ENCODE data around the gene LRRC34.

Gene LRRC34, protein sequence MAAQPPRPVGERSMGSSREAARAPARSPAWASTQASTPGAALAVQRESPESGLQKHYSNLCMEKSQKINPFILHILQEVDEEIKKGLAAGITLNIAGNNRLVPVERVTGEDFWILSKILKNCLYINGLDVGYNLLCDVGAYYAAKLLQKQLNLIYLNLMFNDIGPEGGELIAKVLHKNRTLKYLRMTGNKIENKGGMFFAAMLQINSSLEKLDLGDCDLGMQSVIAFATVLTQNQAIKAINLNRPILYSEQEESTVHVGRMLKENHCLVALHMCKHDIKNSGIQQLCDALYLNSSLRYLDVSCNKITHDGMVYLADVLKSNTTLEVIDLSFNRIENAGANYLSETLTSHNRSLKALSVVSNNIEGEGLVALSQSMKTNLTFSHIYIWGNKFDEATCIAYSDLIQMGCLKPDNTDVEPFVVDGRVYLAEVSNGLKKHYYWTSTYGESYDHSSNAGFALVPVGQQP

GRCh38 chr3:169812332-169813235 lies at the start of gene LRRC34, which contains the start of gene LRRIQ4:
Gene LRRC34, minus strand, starts transcription at chr3:169812904. Its CDS starts 356 bp downstream, at chr3:169812548.
Gene LRRIQ4, plus strand, starts transcription at chr3:169812870. Its CDS starts 9,052 bp downstream, at chr3:169821922.
- no peak for DNase-seq

DNA sequence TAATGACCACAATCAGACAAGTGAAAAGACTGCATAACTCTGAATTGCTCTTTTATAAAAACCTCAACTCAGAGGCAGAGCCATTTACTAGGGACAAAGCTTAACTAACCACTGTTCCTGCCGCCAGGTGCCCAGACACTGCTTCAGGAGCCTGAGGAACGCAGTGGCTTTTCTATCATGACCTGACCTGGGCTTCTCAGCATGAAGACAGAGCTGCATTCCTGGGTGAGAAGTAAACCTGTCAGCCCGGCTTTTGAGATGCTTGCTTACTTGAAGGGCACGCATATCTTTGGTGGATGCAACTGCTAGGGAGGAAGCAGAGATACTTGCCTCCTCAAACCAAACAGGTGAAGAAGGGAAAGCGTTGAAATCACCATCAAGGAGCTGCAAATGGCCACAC lies 49.2 kb upstream of the LRRC34 start:
- no peak for DNase-seq

DNA sequence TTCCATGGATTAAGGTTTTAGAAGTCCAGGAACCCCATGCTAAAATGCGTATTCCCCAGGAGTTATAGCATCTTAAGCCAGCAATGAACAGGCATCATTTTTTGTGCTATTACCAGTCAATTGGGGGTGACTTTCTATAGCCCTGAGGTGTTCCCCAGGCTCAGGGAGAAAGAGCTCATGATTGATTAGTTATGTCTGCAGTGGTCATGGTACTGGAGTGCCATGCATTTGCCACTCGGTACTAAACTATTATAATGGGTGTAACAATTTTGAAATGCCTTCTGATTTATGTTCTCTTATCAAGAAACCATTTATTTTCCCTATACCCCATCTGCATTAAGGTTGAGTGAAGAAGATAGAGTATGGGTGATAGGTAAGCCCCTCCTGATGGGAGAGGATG lies 45.1 kb upstream of the LRRC34 start:
- no peak for DNase-seq

- DNase-seq, result no peak
Measured at GRCh38 chr3:169855514-169855913, 42.8 kb upstream of the LRRC34 start.

DNA sequence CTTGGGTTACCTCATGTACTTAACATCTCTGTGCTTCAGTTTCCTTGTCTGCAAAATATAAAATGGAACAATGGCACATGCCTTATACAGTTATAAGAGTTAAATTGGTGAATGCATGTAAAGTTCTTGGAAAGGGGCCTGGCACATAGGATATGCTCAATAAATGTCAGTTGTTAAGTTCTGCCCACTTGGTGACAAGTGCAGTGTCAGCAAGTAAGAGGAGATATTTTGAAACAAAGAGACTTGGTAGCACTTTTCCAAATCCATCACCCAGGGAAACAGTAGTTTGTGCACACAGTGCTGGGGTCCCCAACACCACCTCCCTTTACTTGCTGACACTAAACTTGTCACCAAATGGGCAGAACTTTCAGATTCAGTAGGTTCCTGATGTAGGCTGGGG lies 37.9 kb upstream of the LRRC34 start:
- no peak for DNase-seq

- DNase-seq, result no peak
Measured at GRCh38 chr3:169848741-169849140, 36.0 kb upstream of the LRRC34 start.

GRCh38 chr3:169847896-169848295 lies 35.2 kb upstream of the LRRC34 start:
- DNase-seq, result no peak

GRCh38 chr3:169846458-169847193 lies 33.9 kb upstream of the LRRC34 start:
- DNase-seq, result no peak

DNA sequence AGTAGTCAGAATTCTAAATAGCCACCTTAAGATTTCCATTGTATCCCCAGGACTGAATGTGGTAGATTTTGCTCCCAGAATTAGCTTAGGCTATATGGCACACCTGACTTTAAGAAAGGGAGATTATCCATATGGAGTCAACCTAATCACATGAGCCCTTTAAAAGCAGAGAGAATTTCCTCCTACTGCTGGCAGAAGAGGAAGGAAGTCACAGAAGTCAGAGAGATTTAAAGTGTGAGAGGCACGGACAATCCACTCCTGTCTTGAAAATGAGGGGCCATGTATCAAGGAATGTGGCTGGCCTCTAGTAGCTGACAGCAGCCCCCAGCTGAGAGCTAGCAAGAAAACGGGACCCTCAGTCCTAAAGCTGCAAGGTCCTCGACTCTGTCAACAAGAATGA lies 30.3 kb upstream of the LRRC34 start:
- no peak for DNase-seq

DNA sequence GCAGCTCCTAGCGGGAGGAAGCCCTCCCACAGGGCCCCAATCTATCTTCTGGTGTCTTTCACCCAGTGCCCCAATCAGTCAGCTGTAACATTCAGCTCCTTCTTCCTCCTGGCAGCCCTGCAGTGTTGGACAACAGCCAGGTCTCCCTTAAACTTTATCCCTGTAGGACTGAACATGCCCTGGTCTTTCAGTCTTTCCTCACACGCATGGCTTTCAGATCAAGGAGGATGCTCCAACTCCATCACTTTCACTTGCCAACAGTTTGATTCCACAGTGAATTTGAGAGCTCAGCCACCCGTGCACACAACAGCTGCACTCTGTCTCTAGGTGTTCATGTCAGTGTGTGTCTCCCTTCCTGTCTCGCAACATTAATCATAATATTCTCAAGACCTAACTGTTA lies 28.5 kb upstream of the LRRC34 start:
- DNase-seq, result no peak

GRCh38 chr3:169838511-169839030 lies 25.9 kb upstream of the LRRC34 start:
- no peak for DNase-seq

GRCh38 chr3:169836942-169837275 lies 24.2 kb upstream of the LRRC34 start:
- no peak for DNase-seq

DNA sequence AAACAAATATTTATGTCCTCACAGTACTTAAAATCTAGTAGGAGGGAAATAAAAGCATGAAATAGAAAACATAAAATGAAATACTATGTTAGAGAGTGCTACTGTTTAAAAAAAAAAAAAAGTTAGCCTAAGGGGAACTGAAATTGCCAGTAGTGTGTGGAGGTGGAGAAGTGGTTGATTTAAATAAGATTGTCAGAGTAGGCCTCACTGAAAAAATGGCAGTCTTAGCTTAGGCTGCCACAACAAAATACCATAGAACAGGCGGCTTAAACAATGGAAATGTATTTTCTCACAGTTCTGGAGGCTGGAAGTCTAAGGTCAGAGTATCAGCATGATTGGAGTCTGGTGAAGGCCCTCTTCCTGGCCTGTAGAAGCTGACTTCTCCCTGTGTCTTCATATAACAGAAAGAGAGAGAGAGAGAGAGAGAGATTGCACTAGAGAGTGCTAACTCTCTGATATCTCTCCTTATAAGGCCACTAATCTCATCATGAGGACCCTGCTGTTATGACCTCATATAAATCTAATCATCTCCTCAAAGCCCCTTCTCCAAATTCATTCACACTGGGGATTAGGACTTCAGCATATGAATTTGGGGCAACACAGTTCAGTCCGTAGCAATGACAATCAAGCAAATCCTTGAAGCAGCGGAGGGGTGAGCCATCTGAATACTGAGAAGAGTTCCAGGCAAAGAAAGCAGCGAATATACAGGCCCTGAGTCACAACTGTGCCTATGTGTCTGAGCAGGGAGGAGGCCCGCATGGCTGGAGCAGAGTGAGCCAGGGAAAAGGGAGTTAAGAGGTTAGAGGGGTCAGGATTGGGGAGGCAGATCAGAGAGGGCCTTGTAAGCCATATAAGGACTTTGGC lies 23.6 kb upstream of the LRRC34 start:
- DNase-seq, result no peak

- DNase-seq, result no peak
Measured at GRCh38 chr3:169835533-169835932, 22.8 kb upstream of the LRRC34 start.

DNA sequence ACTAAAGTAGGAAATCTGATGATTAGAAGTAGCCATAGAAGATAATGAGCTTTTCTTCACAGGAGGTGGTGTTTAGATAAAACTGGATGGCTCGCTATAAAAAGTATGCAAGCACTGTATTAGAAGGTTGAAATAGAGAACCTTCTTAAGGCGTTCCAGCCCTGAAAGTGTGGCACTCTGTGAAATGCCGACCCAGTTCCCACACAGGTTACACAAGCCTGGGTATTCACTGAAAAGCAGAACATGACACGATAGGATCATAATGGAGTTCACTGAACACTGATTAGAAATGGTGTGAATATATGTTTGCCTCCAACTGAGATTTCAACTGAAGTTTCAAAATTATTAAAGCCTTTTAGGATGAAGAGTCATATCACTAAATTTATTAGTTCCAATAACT lies 15.0 kb upstream of the LRRC34 start:
- no peak for DNase-seq

GRCh38 chr3:169825316-169825715 lies 12.6 kb upstream of the LRRC34 start:
- no peak for DNase-seq

DNA sequence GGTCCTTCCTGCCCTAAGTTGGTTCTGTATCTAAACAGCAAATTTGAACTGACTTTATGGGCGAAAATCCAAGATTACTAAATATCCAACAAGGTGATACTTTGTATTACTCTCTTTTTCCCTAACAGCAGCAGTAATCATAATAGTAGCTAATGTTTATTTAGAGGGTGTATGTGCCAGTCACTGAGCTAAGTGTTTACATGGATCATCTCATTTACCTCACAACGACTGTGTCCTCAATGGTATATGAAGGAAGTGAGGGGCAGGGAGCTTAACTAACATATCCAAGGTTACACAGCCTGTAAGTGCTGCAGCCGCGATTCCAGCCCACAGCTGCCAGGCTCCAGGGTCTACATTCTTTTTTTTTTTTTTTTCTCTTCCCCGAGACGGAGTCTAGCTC lies 10.3 kb upstream of the LRRC34 start:
- DNase-seq, result no peak

- DNase-seq, result no peak
Measured at GRCh38 chr3:169822540-169822939, 9.8 kb upstream of the LRRC34 start.

DNA sequence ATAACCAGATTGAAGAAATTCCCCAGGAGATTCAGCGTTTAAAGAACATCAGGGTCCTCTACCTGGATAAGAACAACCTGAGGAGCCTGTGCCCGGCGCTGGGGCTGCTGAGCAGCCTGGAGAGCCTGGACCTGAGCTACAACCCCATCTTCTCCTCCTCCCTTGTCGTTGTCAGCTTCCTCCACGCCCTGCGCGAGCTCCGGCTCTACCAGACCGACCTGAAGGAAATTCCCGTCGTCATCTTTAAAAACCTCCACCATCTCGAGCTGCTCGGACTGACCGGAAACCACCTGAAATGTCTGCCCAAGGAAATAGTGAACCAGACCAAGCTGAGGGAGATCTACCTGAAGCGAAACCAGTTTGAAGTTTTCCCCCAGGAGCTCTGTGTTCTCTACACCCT lies 9.4 kb upstream of the LRRC34 start:
- DNase-seq, result no peak

DNA sequence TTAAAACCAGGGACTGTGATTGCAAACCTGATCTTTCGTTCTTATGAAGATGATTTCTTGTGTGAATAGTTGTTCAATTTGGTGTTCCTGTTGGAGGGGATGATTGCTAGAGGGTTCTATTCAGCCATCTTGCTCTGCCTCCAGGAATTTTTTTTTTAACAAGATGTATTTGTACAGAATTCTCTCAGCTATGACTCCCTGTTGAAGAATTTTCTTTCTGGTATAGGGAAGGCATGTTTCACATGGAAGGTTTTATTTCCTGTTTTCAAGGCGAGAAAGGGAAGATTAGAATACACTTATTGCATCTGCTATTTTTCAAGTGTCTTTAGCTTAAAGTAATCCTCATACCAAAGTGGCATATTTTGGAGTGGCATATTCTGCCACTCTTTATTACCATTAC lies 5.6 kb upstream of the LRRC34 start:
- no peak for DNase-seq

DNA sequence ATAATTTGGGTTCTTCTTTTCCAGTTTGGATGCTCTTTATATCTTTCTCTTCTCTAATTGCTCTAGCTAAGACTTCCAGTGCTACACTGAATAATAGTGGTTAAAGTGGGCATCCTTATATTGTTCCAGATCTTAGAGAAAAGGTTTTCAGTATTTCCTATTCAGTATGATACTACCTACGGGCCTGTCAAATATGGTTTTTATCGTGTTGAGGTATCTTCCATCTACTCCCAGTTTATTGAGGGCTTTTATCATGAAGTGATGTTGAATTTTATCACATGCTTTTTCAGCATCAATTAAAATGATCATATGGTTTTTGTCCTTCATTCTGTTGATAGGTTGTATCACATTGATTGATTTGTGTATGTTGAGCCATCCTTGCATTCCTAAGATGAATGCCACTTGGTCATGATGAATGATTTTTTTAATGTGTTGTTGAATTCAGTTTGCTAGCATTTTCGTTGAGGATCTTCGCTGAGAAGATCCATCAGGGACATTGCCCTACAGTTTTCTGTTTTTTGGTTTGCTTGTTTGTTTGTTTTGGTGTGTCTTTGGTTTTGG lies 3.0 kb upstream of the LRRC34 start:
- DNase-seq, result no peak
